Measurements from ENCODE around the gene HSD3B7. TPM values are rescaled to one million over a fixed set of nuclear protein-coding genes. Genes with fewer than 3 reads are reported as not detected.

Gene HSD3B7
- total and polyA plus RNA-seq, 2 donors (not counting 1 experiment from before 2014, with no cell fraction given): 0.89 to 1.2 TPM

- no peaks in the 10 kb centered on the region for H3K4me1 Mint-ChIP-seq
- H3K9me3 ChIP-seq (ENCODE audit: control extremely low read depth in 1 of 3, control insufficient read depth in 2 of 3, insufficient read depth in 1 of 3, low read length in 2 of 3): no peaks in the 10 kb centered on the region
- TF ChIP-seq CTCF (IDR thresholded peaks at IDR 0.05) (no peak), EZH2 (IDR thresholded peaks at IDR 0.05; ENCODE audit: borderline replicate concordance, insufficient read depth, low read depth, low read length, poor library complexity, severe bottlenecking) (no peak)
- POLR2A ChIA-PET: interaction anchor here (0.6 kb wide), 1 partner anchor 131 kb away, joined by 3 read pairs; no protein-coding TSS in a partner anchor
- intact Hi-C loops (cut with micrococcal nuclease): no loop called here
- peaks cover 0 to 26% of the 10 kb centered on the region in 2 experiments for H3K36me3 ChIP-seq (replicated peaks in 1 of 2; ENCODE audit: control extremely low read depth in 1 of 2, control insufficient read depth in 1 of 2, extremely low read depth in 1 of 2, insufficient read depth in 2 of 2, low read length in 1 of 2)
- H3K27ac Mint-ChIP-seq: no peak overlapping the region
- H2AFZ ChIP-seq (ENCODE audit: insufficient read depth, low read depth, low read length, poor library complexity, severe bottlenecking): no peak overlapping the region
- H3K4me3 ChIP-seq (ENCODE audit: control extremely low read depth in 1 of 5, extremely low read depth in 1 of 5, insufficient read depth in 1 of 5, low read depth in 2 of 5, low read length in 4 of 5): no peak overlapping the region
- CTCF ChIA-PET: interaction anchor here (0.6 to 5.1 kb wide), 10 partner anchors 19 to 885 kb away, joined by 3 to 63 read pairs (median 8); partner anchors contain the start of genes VKORC1, ZNF646, ZNF668 and ZNF843
- H3K9ac ChIP-seq (ENCODE audit: low read length): no peak overlapping the region
- no peaks in the 10 kb centered on the region for H3K9me3 Mint-ChIP-seq (ENCODE audit: insufficient read depth)
- H4K20me1 ChIP-seq (ENCODE audit: control insufficient read depth, insufficient read depth, low read length, poor library complexity, severe bottlenecking): peaks cover 12% of the 10 kb centered on the region
- H3K4me1 ChIP-seq (ENCODE audit: control insufficient read depth in 2 of 2, insufficient read depth in 2 of 2, low read length in 2 of 2): peaks cover 3 to 6% of the 10 kb centered on the region in 2 donors
- DNase-seq (no peak), ATAC-seq (ENCODE audit: low read depth) (no peak)
- no peak overlapping the region for H3K4me3 Mint-ChIP-seq
- H3K27me3 ChIP-seq (replicated peaks in 1 of 4; ENCODE audit: control extremely low read depth in 1 of 4, control insufficient read depth in 3 of 4, insufficient read depth in 4 of 4, low read length in 3 of 4): no peaks in the 10 kb centered on the region
- H3K79me2 ChIP-seq (ENCODE audit: control insufficient read depth, insufficient read depth, low read length): no peaks in the 10 kb centered on the region
- H3K27ac ChIP-seq (ENCODE audit: low read length in 2 of 2): no peak overlapping the region
- no peak overlapping the region for H3K4me2 ChIP-seq (replicated peaks; ENCODE audit: low read depth, low read length, poor library complexity, severe bottlenecking)
- 93% methylated on average over 25 of the region's 25 CpGs for WGBS (ENCODE audit: insufficient coverage)
- H3K27me3 Mint-ChIP-seq: no peaks in the 10 kb centered on the region
These were observed 1.6 kb upstream of the HSD3B7 start for GRCh38 chr16:30983289-30983889.

- peaks cover 3 to 6% of the 10 kb centered on the region in 2 donors for H3K4me1 ChIP-seq (ENCODE audit: control insufficient read depth in 2 of 2, insufficient read depth in 2 of 2, low read length in 2 of 2)
- WGBS (ENCODE audit: insufficient coverage): 70% methylated on average over 11 of the region's 14 CpGs
- H3K27me3 Mint-ChIP-seq: no peaks in the 10 kb centered on the region
- H3K4me2 ChIP-seq (replicated peaks; ENCODE audit: low read depth, low read length, poor library complexity, severe bottlenecking): no peak overlapping the region
- ChIA-PET POLR2A (interaction anchor here (1.7 kb wide), 1 partner anchor 158 kb away, joined by 8 read pairs; no protein-coding TSS in a partner anchor), CTCF (interaction anchor here (0.6 to 5.1 kb wide), 25 partner anchors 11 to 885 kb away, joined by 3 to 63 read pairs (median 4); partner anchors contain the start of genes KAT8, VKORC1, ZNF646 and ZNF668)
- H3K9me3 Mint-ChIP-seq (ENCODE audit: insufficient read depth): no peaks in the 10 kb centered on the region
- no peak overlapping the region for H3K9ac ChIP-seq (ENCODE audit: low read length)
- no peak overlapping the region for H2AFZ ChIP-seq (ENCODE audit: insufficient read depth, low read depth, low read length, poor library complexity, severe bottlenecking)
- intact Hi-C loops (cut with micrococcal nuclease): no loop called here
- H3K9me3 ChIP-seq (ENCODE audit: control extremely low read depth in 1 of 3, control insufficient read depth in 2 of 3, insufficient read depth in 1 of 3, low read length in 2 of 3): no peaks in the 10 kb centered on the region
- no peak overlapping the region for H3K4me3 ChIP-seq (ENCODE audit: control extremely low read depth in 1 of 5, extremely low read depth in 1 of 5, insufficient read depth in 1 of 5, low read depth in 2 of 5, low read length in 4 of 5)
- TF ChIP-seq EZH2 (IDR thresholded peaks at IDR 0.05; ENCODE audit: borderline replicate concordance, insufficient read depth, low read depth, low read length, poor library complexity, severe bottlenecking) (no peak), CTCF (IDR thresholded peaks at IDR 0.05) (no peak)
- DNase-seq: no peak
- no peaks in the 10 kb centered on the region for H3K4me1 Mint-ChIP-seq
- H3K27me3 ChIP-seq (replicated peaks in 1 of 4; ENCODE audit: control extremely low read depth in 1 of 4, control insufficient read depth in 3 of 4, insufficient read depth in 4 of 4, low read length in 3 of 4): no peaks in the 10 kb centered on the region
- no peak overlapping the region for H3K4me3 Mint-ChIP-seq
- no peaks in the 10 kb centered on the region for H3K79me2 ChIP-seq (ENCODE audit: control insufficient read depth, insufficient read depth, low read length)
- H3K27ac Mint-ChIP-seq: no peak overlapping the region
- H3K27ac ChIP-seq (ENCODE audit: low read length in 2 of 2): no peak overlapping the region
- H4K20me1 ChIP-seq (ENCODE audit: control insufficient read depth, insufficient read depth, low read length, poor library complexity, severe bottlenecking): peaks cover 6% of the 10 kb centered on the region
- ATAC-seq (ENCODE audit: low read depth): no peak
- H3K36me3 ChIP-seq (replicated peaks in 1 of 2; ENCODE audit: control extremely low read depth in 1 of 2, control insufficient read depth in 1 of 2, extremely low read depth in 1 of 2, insufficient read depth in 2 of 2, low read length in 1 of 2): peaks cover 0 to 26% of the 10 kb centered on the region in 2 experiments
These were observed 953 bp upstream of the HSD3B7 start for GRCh38 chr16:30983898-30984610.
